ENCODE results near the gene KLF13. TPM values are rescaled to one million over a fixed set of nuclear protein-coding genes. Genes with fewer than 3 reads are reported as not detected.

KLF13 gene
- polyA plus RNA-seq, 1 donor (not counting 4 experiments of a cell fraction or from before 2014, with no cell fraction given), result 66.7 TPM

GRCh38 chr15:31304751-31305365, 21.8 kb upstream of the KLF13 start:
- TF ChIP-seq, protein P1, sequence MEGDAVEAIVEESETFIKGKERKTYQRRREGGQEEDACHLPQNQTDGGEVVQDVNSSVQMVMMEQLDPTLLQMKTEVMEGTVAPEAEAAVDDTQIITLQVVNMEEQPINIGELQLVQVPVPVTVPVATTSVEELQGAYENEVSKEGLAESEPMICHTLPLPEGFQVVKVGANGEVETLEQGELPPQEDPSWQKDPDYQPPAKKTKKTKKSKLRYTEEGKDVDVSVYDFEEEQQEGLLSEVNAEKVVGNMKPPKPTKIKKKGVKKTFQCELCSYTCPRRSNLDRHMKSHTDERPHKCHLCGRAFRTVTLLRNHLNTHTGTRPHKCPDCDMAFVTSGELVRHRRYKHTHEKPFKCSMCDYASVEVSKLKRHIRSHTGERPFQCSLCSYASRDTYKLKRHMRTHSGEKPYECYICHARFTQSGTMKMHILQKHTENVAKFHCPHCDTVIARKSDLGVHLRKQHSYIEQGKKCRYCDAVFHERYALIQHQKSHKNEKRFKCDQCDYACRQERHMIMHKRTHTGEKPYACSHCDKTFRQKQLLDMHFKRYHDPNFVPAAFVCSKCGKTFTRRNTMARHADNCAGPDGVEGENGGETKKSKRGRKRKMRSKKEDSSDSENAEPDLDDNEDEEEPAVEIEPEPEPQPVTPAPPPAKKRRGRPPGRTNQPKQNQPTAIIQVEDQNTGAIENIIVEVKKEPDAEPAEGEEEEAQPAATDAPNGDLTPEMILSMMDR (optimal IDR thresholded peaks at IDR 0.05 in 1 of 3, IDR thresholded peaks at IDR 0.05 in 1 of 3, conservative IDR thresholded peaks at IDR 0.05 in 1 of 3; ENCODE audit: extremely low read depth in 1 of 3, insufficient read depth in 2 of 3, low read length in 3 of 3), result no peak
- TF ChIP-seq EZH2 (IDR thresholded peaks at IDR 0.05; ENCODE audit: low read length), result no peak
- Histone ChIP-seq H2AFZ (ENCODE audit: control insufficient read depth, low read length) (no peak overlapping the region), H3K27me3 (ENCODE audit: control insufficient read depth, extremely low read depth, insufficient read depth, low read length) (peaks cover 26% of the 10 kb centered on the region), H3K9ac (ENCODE audit: control insufficient read depth, extremely low read depth, insufficient read depth, low read length) (no peak overlapping the region), H4K20me1 (ENCODE audit: control insufficient read depth, extremely low read depth, insufficient read depth, low read length) (no peaks in the 10 kb centered on the region), H3K4me3 (ENCODE audit: control insufficient read depth in 2 of 3, extremely low read depth in 1 of 3, insufficient read depth in 2 of 3, low read depth in 1 of 3, low read length in 3 of 3) (no peak overlapping the region), H3K27ac (ENCODE audit: control insufficient read depth, insufficient read depth, low read length) (no peak overlapping the region), H3K79me2 (ENCODE audit: control insufficient read depth, insufficient read depth, low read length) (no peaks in the 10 kb centered on the region), H3K36me3 (ENCODE audit: control insufficient read depth in 2 of 2, extremely low read depth in 1 of 2, insufficient read depth in 2 of 2, low read length in 2 of 2) (no peaks in the 10 kb centered on the region), H3K9me3 (ENCODE audit: control insufficient read depth, low read depth, low read length) (no peaks in the 10 kb centered on the region), H3K4me1 (ENCODE audit: control insufficient read depth, extremely low read depth, insufficient read depth, low read length) (peaks cover 6% of the 10 kb centered on the region), H3K9me1 (ENCODE audit: control insufficient read depth, extremely low read depth, insufficient read depth, low read length) (no peaks in the 10 kb centered on the region), H3K4me2 (ENCODE audit: control insufficient read depth, extremely low read depth, insufficient read depth, low read depth, low read length) (no peak overlapping the region)
- FAIRE-seq (no peak), DNase-seq (ENCODE audit: low read depth, low spot score) (no peak)
- dilution Hi-C loops (cut with MboI; ENCODE audit: extremely low pct_ligation_motif_present, low sequenced_read_pairs), result no loop called here

DNA sequence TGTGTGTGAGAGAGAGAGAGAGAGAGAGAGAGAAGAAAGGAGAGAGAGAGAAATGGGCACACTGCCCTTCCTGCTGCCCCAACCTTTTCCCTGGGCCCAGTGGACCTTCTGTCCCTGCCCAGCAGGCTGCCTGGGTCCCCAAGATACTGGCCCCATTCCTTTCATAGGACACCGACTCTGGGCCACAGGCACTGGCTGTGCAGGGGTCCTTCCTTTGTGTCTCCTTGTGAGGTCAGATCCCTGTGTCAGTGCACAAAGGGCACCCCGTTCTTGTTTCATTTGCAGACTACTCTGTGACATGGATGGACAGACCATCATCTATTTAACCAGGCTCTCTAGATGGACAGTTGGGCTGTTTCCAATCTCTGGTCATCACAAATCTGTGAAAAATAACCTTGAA, 21.3 kb upstream of the KLF13 start:
- H3K4me1 ChIP-seq (ENCODE audit: control insufficient read depth, extremely low read depth, insufficient read depth, low read length), result peaks cover 6% of the 10 kb centered on the region
- no peak overlapping the region for H2AFZ ChIP-seq (ENCODE audit: control insufficient read depth, low read length)
- H3K79me2 ChIP-seq (ENCODE audit: control insufficient read depth, insufficient read depth, low read length), result no peaks in the 10 kb centered on the region
- H3K4me2 ChIP-seq (ENCODE audit: control insufficient read depth, extremely low read depth, insufficient read depth, low read depth, low read length), result no peak overlapping the region
- H3K27ac ChIP-seq (ENCODE audit: control insufficient read depth, insufficient read depth, low read length), result no peak overlapping the region
- no peak overlapping the region for H3K9ac ChIP-seq (ENCODE audit: control insufficient read depth, extremely low read depth, insufficient read depth, low read length)
- no peaks in the 10 kb centered on the region for H3K9me3 ChIP-seq (ENCODE audit: control insufficient read depth, low read depth, low read length)
- FAIRE-seq (no peak), DNase-seq (ENCODE audit: low read depth, low spot score) (no peak)
- dilution Hi-C loops (cut with MboI; ENCODE audit: extremely low pct_ligation_motif_present, low sequenced_read_pairs), result no loop called here
- no peak for TF ChIP-seq EZH2 (IDR thresholded peaks at IDR 0.05; ENCODE audit: low read length)
- TF ChIP-seq, protein P1 (optimal IDR thresholded peaks at IDR 0.05 in 1 of 3, IDR thresholded peaks at IDR 0.05 in 1 of 3, conservative IDR thresholded peaks at IDR 0.05 in 1 of 3; ENCODE audit: extremely low read depth in 1 of 3, insufficient read depth in 2 of 3, low read length in 3 of 3), result no peak
- H3K36me3 ChIP-seq (ENCODE audit: control insufficient read depth in 2 of 2, extremely low read depth in 1 of 2, insufficient read depth in 2 of 2, low read length in 2 of 2), result no peaks in the 10 kb centered on the region
- H3K4me3 ChIP-seq (ENCODE audit: control insufficient read depth in 2 of 3, extremely low read depth in 1 of 3, insufficient read depth in 2 of 3, low read depth in 1 of 3, low read length in 3 of 3), result no peak overlapping the region
- H3K9me1 ChIP-seq (ENCODE audit: control insufficient read depth, extremely low read depth, insufficient read depth, low read length), result no peaks in the 10 kb centered on the region
- H3K27me3 ChIP-seq (ENCODE audit: control insufficient read depth, extremely low read depth, insufficient read depth, low read length), result peaks cover 31% of the 10 kb centered on the region
- no peaks in the 10 kb centered on the region for H4K20me1 ChIP-seq (ENCODE audit: control insufficient read depth, extremely low read depth, insufficient read depth, low read length)
